K562 (cell line): ENCODE measurements around the gene RBKS. TPM values are rescaled to one million over a fixed set of nuclear protein-coding genes. Genes with fewer than 3 reads are reported as not detected.

Experiments
- ATAC-seq: fragments of 200-7000 bp; cut with Tn5 transposase; 3 replicates; pipeline ENCODE4 v1.9.1; 2020; ENCODE audit warnings: moderate library complexity
- BruUV-seq: library from RNA; stranded (reverse); fragments of 400-500 nt; replicated peaks from 2 replicates; lab custom pipeline; 2021; lab: Mats Ljungman, UMichigan
- CTCF ChIA-PET: fragments of 300-600 bp; formaldehyde crosslinking; extraction: SDS; loops from one replicate; lab custom pipeline; 2021; ENCODE audit warnings: low intra/inter-chr PET ratio; lab: Yijun Ruan, JAX
- POLR2A ChIA-PET: fragments of 300-600, 350-650 bp; sonication (Branson Sonifier 250); formaldehyde crosslinking; extraction: SDS; loops from one replicate; lab custom pipeline; 2021; ENCODE audit warnings: antibody characterized with exemption, inconsistent platforms; lab: Yijun Ruan, JAX
- DNase-seq, 4 experiments: peaks; one replicate each; pipeline versions ENCODE4 v3.0.0 to v3.0.0-alpha.2; 2011 to 2018; ENCODE audit warnings: low spot score in 3 of 4, mixed read lengths in 3 of 4; ENCODE audit errors: extremely low read depth in 1 of 4
- FAIRE-seq: peaks from 2 replicates; lab custom pipeline; 2011; peaks lifted over from hg19 to GRCh38; lab: Jason Lieb, UNC
- H2AFZ ChIP-seq: 2 replicates; pipeline ENCODE4 v1.6.0; 2011; ENCODE audit warnings: low read depth, low read length, control low read depth, inconsistent platforms
- H3K27ac ChIP-seq: fragments of 200-600 bp; 3 replicates; pipeline ENCODE4 v1.8.0; 2011; ENCODE audit warnings: low read depth, mild to moderate bottlenecking, control low read depth, inconsistent platforms, low read length, moderate library complexity, mixed read lengths; ENCODE audit errors: extremely low read depth
- H3K27me3 ChIP-seq, 2 experiments: fragments of 300-600 bp in 1 of 2; 2 replicates in 1 of 2; 3 replicates in 1 of 2; pipeline versions ENCODE4 v1.6.0 to v1.8.0; 2011; ENCODE audit warnings: inconsistent platforms in 2 of 2, low read length in 2 of 2, mild to moderate bottlenecking in 1 of 2, mixed read lengths in 1 of 2, moderate library complexity in 1 of 2; ENCODE audit not compliant: control insufficient read depth in 2 of 2, insufficient read depth in 2 of 2
- H3K36me3 ChIP-seq: fragments of 300-600 bp; 3 replicates; pipeline ENCODE4 v1.8.0; 2011; ENCODE audit warnings: mild to moderate bottlenecking, low read length, inconsistent platforms; ENCODE audit not compliant: control insufficient read depth, insufficient read depth
- H3K4me1 ChIP-seq, 2 experiments: fragments of 200-600 bp in 1 of 2; replicated peaks in 1 of 2; 2 replicates in 1 of 2; 3 replicates in 1 of 2; pipeline versions ENCODE4 v1.5.1 to v1.8.0; 2011; ENCODE audit warnings: inconsistent platforms in 2 of 2, low read length in 2 of 2, mild to moderate bottlenecking in 1 of 2, mixed read lengths in 1 of 2, moderate library complexity in 1 of 2; ENCODE audit not compliant: control insufficient read depth in 2 of 2, insufficient read depth in 2 of 2
- H3K4me2 ChIP-seq: 2 replicates; pipeline ENCODE4 v1.6.1; 2011; ENCODE audit warnings: low read length, control low read depth, inconsistent platforms, mixed read lengths; ENCODE audit not compliant: insufficient read depth
- H3K4me3 ChIP-seq: fragments of 200-600 bp; sonication (generic), shearing (Covaris generic); 2 replicates; pipeline ENCODE4 v1.5.1; 2016; ENCODE audit warnings: control low read depth, inconsistent platforms
- H3K79me2 ChIP-seq: fragments of 200-600 bp; 3 replicates; pipeline ENCODE4 v1.8.0; 2011; ENCODE audit warnings: low read length, inconsistent platforms; ENCODE audit not compliant: control insufficient read depth, insufficient read depth
- H3K9ac ChIP-seq, 2 experiments: 2 replicates each; pipeline versions ENCODE4 v1.6.0 to v1.6.1; 2011; ENCODE audit warnings: low read depth in 2 of 2, low read length in 2 of 2, control low read depth in 1 of 2, inconsistent platforms in 1 of 2, mild to moderate bottlenecking in 1 of 2, mixed read lengths in 1 of 2; ENCODE audit not compliant: insufficient read depth in 1 of 2
- H3K9me1 ChIP-seq: one replicate; pipeline ENCODE4 v1.6.0; 2011; ENCODE audit warnings: inconsistent platforms, mild to moderate bottlenecking, low read length, moderate library complexity; ENCODE audit not compliant: control insufficient read depth, insufficient read depth
- H3K9me3 ChIP-seq: replicated peaks from 2 replicates; pipeline ENCODE4 v1.5.1; 2011; ENCODE audit warnings: low read depth, low read length, inconsistent platforms; ENCODE audit not compliant: control insufficient read depth, insufficient read depth
- H4K20me1 ChIP-seq: replicated peaks from 2 replicates; pipeline ENCODE4 v1.6.1; 2011; ENCODE audit warnings: low read length, inconsistent platforms, mixed read lengths; ENCODE audit not compliant: control insufficient read depth, insufficient read depth
- CHD4 ChIP-seq: fragments of 200-600 bp; sonication (generic); IDR thresholded peaks from 3 replicates; pipeline ENCODE4 v1.6.1; 2012; ENCODE audit warnings: low read depth, mild to moderate bottlenecking, mixed read lengths, low read length, inconsistent platforms; ENCODE audit not compliant: insufficient read depth, insufficient replicate concordance, poor library complexity, severe bottlenecking
- EZH2 ChIP-seq: IDR thresholded peaks from 2 replicates; pipeline ENCODE4 v1.6.1; 2012; ENCODE audit warnings: low read depth, mild to moderate bottlenecking, inconsistent platforms, low read length, borderline replicate concordance
- FUS ChIP-seq: fragments of 200-400 bp; formaldehyde crosslinking; optimal IDR thresholded peaks from 2 replicates; pipeline ENCODE3; 2017; ENCODE audit warnings: low read depth, low read length
- ID3 ChIP-seq, 2 experiments: fragments of 250-450 bp in 1 of 2; fragments of 450-650 bp in 1 of 2; sonication (Bioruptor Pico) in 1 of 2; IDR thresholded peaks; 2 replicates each; pipeline versions ENCODE4 v1.6.1 to v1.8.0; 2016 to 2021; ENCODE audit warnings: mild to moderate bottlenecking in 2 of 2, moderate library complexity in 2 of 2, missing compliant biosample characterization in 1 of 2, missing genetic modification characterization in 1 of 2
- ILF3 ChIP-seq: fragments of 450-650 bp; IDR thresholded peaks from 2 replicates; pipeline ENCODE4 v1.6.1; 2018; ENCODE audit warnings: antibody characterized with exemption, mild to moderate bottlenecking, moderate library complexity, borderline replicate concordance
- MTA3 ChIP-seq: fragments of 450-650 bp; formaldehyde crosslinking; IDR thresholded peaks from 2 replicates; pipeline ENCODE4 v1.6.1; 2017; ENCODE audit warnings: mild to moderate bottlenecking, borderline replicate concordance
- RCOR1 ChIP-seq, 2 experiments: IDR thresholded peaks; 2 replicates each; pipeline ENCODE4 v1.6.1; 2012; ENCODE audit warnings: low read depth in 2 of 2, low read length in 2 of 2, borderline replicate concordance in 1 of 2, improper control_type of control experiment in 1 of 2
- SIN3A ChIP-seq, 2 experiments: fragments of 150-350 bp in 1 of 2; IDR thresholded peaks; 2 replicates each; pipeline ENCODE4 v1.6.1; 2011 to 2016; ENCODE audit warnings: borderline replicate concordance in 2 of 2, low read depth in 2 of 2, low read length in 2 of 2, mild to moderate bottlenecking in 2 of 2, moderate library complexity in 2 of 2; ENCODE audit not compliant: control insufficient read depth in 1 of 2
- SREBF2 ChIP-seq: sonication (generic); formaldehyde crosslinking; IDR thresholded peaks from 2 replicates; pipeline ENCODE4 v1.4.0; 2020; ENCODE audit warnings: mild to moderate bottlenecking, missing genetic modification reagents
- SRSF7 ChIP-seq: fragments of 200-400 bp; formaldehyde crosslinking; optimal IDR thresholded peaks from 2 replicates; pipeline ENCODE3; 2017; ENCODE audit warnings: mild to moderate bottlenecking, low read depth, low read length
- TEAD4 ChIP-seq, 2 experiments: sonication (generic) in 1 of 2; formaldehyde crosslinking in 1 of 2; IDR thresholded peaks; 2 replicates each; pipeline versions ENCODE4 v1.6.1 to v1.8.0; 2012 to 2022; ENCODE audit warnings: borderline replicate concordance in 1 of 2, inconsistent platforms in 1 of 2, low read length in 1 of 2, mild to moderate bottlenecking in 1 of 2, missing genetic modification reagents in 1 of 2
- ZNF785 ChIP-seq: fragments of 250-450 bp; sonication (Bioruptor Pico); IDR thresholded peaks from 2 replicates; pipeline ENCODE4 v1.4.0; 2020; ENCODE audit warnings: mild to moderate bottlenecking
- WGBS: fragments of 100-300 bp; shearing (Covaris generic); methylation state at CpG from one replicate; pipeline ENCODE4 v1.1.6; 2016; ENCODE audit warnings: low coverage, mixed read lengths; ENCODE audit not compliant: insufficient coverage; ENCODE audit errors: missing lambda C conversion rate; 5-methylcytosine and 5-hydroxymethylcytosine counted together
- in situ Hi-C: fragments of 300-500 bp; cut with MboI; formaldehyde crosslinking; loops from 4 replicates; pipeline ENCODE4 v1.15.0; 2018; ENCODE audit warnings: inconsistent platforms, mixed read lengths
- intact Hi-C: fragments of 100-400 bp; cut with micrococcal nuclease; formaldehyde crosslinking; loops from 2 replicates; pipeline ENCODE4 v1.14.2; 2022
- polyA plus RNA-seq, 8 experiments: library from polyadenylated mRNA; depleted of rRNA in 4 of 8; stranded (reverse) in 5 of 8; unstranded in 3 of 8; fragments of >200 nt; fragmentation: Nextera tagmentation in 2 of 8; fragmentation: Illumina TruSeq in 1 of 8; extraction: Ambion mirVana in 2 of 8; extraction: Trizol in 1 of 8; gene quantifications; 2 replicates each; pipeline versions ENCODE4 v1.2.1 to v1.2.3, GENCODE V29; 2011 to 2014; ENCODE audit warnings: inconsistent platforms in 1 of 8, missing spikeins in 1 of 8
- total RNA-seq, 7 experiments: library from RNA; depleted of rRNA in 6 of 7; stranded (reverse); fragments of >200 nt in 6 of 7; fragmentation: Illumina TruSeq in 2 of 7; extraction: Trizol in 2 of 7; gene quantifications; 2 replicates each; pipeline versions ENCODE4 v1.2.1 to v1.2.3, GENCODE V29; 2011 to 2021; ENCODE audit warnings: low replicate concordance in 1 of 7
- TF ChIP-seq, protein P1 (sequence below): fragments of 250-450 bp; sonication (Bioruptor Pico); IDR thresholded peaks from 2 replicates; pipeline ENCODE4 v1.9.0; 2021; ENCODE audit warnings: mild to moderate bottlenecking
- TF ChIP-seq, protein P2 (sequence below): IDR thresholded peaks from 3 replicates; pipeline ENCODE4 v1.6.1; 2011; ENCODE audit warnings: borderline replicate concordance, mild to moderate bottlenecking, moderate library complexity; ENCODE audit not compliant: insufficient read length; ENCODE audit errors: extremely low read depth

The RBKS gene
- total and polyA plus RNA-seq, 9 of the 15 experiments (the other 6 are each of a cell fraction or from before 2014, with no cell fraction given) = 0.06 to 0.39 (median 0.19) TPM

DNA sequence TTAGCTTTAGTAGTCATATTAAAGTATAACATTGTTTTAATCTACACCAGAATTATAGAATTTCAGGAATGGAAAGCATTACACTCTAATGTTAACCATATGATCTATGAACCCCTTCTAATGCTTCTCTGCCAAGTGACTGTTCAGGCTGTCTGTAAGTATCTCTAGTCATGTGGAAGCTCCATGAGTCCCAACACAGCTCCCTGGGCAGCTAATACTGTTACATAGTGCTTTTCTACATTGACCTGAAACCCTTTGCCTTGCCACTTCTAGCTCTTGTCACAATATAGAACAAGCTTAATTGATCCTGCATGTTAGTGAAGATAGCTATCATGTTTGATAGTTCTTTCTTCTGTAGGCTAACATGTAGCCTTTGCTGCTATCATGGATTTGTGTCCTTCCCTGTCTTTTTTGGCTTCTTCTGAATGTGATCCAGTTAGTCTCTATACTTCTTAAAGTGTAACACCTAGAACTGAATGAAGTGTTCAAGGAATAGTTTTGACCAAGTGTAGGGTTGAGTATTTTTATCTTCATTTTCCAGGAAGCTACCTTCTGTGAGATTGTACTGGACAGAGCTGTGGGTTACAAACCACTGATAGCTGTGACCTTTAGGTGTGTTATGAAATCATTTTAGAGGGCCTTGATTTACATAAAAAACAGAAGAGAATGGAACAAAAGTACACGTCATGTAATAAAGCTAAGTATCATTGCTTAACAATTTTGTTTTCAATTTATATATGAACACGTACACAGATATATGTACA, 24.0 kb upstream of the RBKS start:
- Histone ChIP-seq H3K36me3 (no peaks in the 10 kb centered on the region), H3K79me2 (no peaks in the 10 kb centered on the region), H3K27me3 (no peaks in the 10 kb centered on the region), H3K9me3 (no peaks in the 10 kb centered on the region), H4K20me1 (no peaks in the 10 kb centered on the region), H3K9ac (no peak overlapping the region), H3K9me1 (no peaks in the 10 kb centered on the region), H3K4me2 (no peak overlapping the region), H3K4me3 (no peak overlapping the region), H2AFZ (no peak overlapping the region), H3K4me1 (no peaks in the 10 kb centered on the region; a peak in 2 of 5 replicates), H3K27ac (no peak overlapping the region)
- FAIRE-seq = no peak
- ChIA-PET POLR2A (interaction anchor here (0.5 to 1.4 kb wide), 2 partner anchors 15 to 504 kb away, joined by 4 to 5 read pairs; no protein-coding TSS in a partner anchor), CTCF (interaction anchor here (0.6 kb wide), 1 partner anchor 1216 kb away, joined by 3 read pairs; no protein-coding TSS in a partner anchor)
- intact Hi-C loops (no loop called here), in situ Hi-C loops (no loop called here)
- WGBS = 51% methylated on average over 2 of the region's 2 CpGs
- BruUV-seq = no TSS peak
- DNase-seq = no peak
- no peak for ATAC-seq
- TF ChIP-seq TEAD4 (IDR thresholded peaks at IDR 0.05; ENCODE audit: low read length) (0 out of 2 replicates have a peak, but pooled peaks have one; percentile 12), TEAD4 (CRISPR knock-in tag; IDR thresholded peaks at IDR 0.05; ENCODE audit: borderline replicate concordance) (no peak), SREBF2 (CRISPR knock-in tag) (no peak), MTA3 (no peak), ZNF785 (CRISPR knock-in tag) (no peak), SIN3A (IDR thresholded peaks at IDR 0.05; ENCODE audit: borderline replicate concordance in 2 of 2, control insufficient read depth in 1 of 2, low read depth in 2 of 2, low read length in 2 of 2) (no peak), FUS (no peak), SRSF7 (no peak), EZH2 (no peak), CHD4 (no peak), RCOR1 (IDR thresholded peaks at IDR 0.05; ENCODE audit: borderline replicate concordance in 1 of 2, low read depth in 2 of 2, low read length in 2 of 2) (0 out of 4 replicates have a peak, but pooled peaks of 1 of the 2 experiments have one; percentile 21), ILF3 (no peak), ID3 (CRISPR knock-in tag; IDR thresholded peaks at IDR 0.05) (no peak), ID3 (tag; IDR thresholded peaks at IDR 0.05) (peak; percentile 67; the same call in 1 of the 2 replicates)
- TF ChIP-seq, protein P1, sequence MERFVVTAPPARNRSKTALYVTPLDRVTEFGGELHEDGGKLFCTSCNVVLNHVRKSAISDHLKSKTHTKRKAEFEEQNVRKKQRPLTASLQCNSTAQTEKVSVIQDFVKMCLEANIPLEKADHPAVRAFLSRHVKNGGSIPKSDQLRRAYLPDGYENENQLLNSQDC (CRISPR knock-in tag) = no peak
- TF ChIP-seq, protein P2, sequence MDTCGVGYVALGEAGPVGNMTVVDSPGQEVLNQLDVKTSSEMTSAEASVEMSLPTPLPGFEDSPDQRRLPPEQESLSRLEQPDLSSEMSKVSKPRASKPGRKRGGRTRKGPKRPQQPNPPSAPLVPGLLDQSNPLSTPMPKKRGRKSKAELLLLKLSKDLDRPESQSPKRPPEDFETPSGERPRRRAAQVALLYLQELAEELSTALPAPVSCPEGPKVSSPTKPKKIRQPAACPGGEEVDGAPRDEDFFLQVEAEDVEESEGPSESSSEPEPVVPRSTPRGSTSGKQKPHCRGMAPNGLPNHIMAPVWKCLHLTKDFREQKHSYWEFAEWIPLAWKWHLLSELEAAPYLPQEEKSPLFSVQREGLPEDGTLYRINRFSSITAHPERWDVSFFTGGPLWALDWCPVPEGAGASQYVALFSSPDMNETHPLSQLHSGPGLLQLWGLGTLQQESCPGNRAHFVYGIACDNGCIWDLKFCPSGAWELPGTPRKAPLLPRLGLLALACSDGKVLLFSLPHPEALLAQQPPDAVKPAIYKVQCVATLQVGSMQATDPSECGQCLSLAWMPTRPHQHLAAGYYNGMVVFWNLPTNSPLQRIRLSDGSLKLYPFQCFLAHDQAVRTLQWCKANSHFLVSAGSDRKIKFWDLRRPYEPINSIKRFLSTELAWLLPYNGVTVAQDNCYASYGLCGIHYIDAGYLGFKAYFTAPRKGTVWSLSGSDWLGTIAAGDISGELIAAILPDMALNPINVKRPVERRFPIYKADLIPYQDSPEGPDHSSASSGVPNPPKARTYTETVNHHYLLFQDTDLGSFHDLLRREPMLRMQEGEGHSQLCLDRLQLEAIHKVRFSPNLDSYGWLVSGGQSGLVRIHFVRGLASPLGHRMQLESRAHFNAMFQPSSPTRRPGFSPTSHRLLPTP = no peak
